Ureter (tissue), 1 donor: ENCODE measurements around the gene INKA1. TPM values are rescaled to one million over a fixed set of nuclear protein-coding genes. Genes with fewer than 3 reads are reported as not detected.
"Not testable (repeated sequence)": the region's sequence is repeated elsewhere in the genome, so short reads cannot be mapped to it uniquely, and the experiment has no call there.

ENCODE experiments used
- DNase-seq: peaks from one replicate; pipeline ENCODE4 v3.0.0-alpha.2; 2020; ENCODE audit warnings: low spot score
- total RNA-seq: library from RNA; stranded (reverse); gene quantifications from one replicate; pipeline ENCODE4 v1.2.4, GENCODE V29; 2023
- donor health status: DM: yes; HTN: yes; CAD: no.

The INKA1 gene
- total RNA-seq, 1 donor from 2014 or later: 13.8 TPM

GRCh38 chr3:49807431-49808114 is 4.5 kb downstream of the INKA1 start:
- DNase-seq: peak; percentile 65

DNA sequence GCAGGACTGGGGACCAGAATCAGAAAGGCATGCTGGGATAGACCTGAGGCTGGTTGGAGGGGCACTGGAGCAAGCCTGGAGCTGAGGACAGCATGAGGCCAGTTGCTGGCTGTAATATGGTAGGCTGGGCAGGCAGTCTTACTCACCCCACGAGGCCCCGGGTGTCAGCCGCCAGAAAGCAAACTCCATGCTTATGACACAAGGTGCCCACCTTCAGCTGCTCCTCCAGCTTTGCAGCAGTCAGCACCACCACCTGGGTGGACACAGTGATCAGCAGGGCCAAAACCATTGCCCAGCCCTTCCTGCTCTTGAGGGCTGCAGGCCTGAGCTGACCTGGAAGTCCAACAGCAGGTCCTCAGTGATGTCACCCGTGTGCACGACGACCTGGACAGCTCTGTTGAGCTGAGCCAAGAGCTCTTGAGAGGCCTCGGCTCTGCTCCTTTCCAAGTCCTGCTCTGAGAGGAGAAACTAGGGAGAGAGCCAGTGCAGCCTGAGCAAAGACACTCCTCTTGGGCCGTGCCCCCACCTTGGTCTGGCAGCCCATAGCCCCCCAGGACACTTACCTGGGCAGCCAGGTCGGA is 9.9 kb downstream of the INKA1 start:
- DNase-seq: no peak

DNA sequence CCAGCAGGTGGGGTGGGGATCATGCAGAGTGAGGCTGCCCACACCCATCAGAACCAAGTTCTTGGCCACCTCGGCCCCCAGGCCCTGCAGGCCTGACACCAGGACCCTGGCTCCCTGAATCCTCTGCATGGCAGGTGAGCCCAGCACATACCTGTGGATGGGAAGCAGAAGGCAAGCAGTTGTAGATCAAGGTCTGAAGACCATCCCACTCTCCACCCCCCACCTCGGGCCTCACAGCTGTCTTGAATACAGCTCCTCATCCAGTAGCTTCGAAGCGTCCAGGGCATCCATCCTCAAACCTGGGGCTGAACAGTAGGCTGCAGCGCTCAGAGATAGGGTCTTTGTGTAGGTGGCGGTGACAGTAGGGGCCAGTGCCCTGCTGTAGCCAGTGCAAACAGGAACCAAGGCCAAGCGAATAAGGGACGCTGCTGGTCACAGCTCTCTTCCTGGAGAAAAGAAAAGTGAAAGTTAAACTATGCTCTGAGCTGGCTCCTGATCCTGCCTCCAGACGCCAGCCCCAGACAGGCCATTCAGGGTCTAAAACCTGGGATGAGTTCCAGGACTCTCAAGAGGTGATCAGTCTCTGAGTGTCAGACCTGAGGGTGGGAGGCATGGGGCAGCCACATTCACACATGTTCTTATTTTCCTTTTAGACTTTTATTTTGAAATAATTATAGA is 10.6 kb downstream of the INKA1 start, which contains the start of gene UBA7:
Gene UBA7 (minus strand): TSS at position 457 of the 678 bp plus-strand sequence. CDS start 166 bp downstream, at position 291.
- DNase-seq: peak; percentile 65

DNA sequence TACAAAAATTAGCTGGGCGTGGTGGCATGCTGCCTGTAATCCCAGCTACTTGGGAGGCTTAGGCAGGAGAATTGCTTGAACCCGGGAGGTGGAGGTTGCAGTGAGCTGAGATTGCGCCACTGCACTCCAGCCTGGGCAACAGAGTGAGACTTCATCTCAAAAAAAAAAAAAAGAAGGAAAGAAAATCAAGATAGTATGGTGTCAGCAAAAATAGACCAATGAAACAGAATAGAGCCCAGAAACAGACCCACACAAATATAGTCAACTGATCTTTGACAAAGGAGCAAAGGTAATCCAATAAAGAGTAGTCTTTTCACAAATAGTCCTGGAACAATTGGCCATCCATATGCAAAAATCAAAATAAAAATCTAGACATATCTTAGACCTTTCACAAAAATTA is 20.1 kb downstream of the INKA1 start:
- DNase-seq: not testable (repeated sequence)

GRCh38 chr3:49826016-49826415 is 23.0 kb downstream of the INKA1 start:
- DNase-seq: no peak

GRCh38 chr3:49831341-49831740 is 28.3 kb downstream of the INKA1 start:
- DNase-seq: no peak

DNA sequence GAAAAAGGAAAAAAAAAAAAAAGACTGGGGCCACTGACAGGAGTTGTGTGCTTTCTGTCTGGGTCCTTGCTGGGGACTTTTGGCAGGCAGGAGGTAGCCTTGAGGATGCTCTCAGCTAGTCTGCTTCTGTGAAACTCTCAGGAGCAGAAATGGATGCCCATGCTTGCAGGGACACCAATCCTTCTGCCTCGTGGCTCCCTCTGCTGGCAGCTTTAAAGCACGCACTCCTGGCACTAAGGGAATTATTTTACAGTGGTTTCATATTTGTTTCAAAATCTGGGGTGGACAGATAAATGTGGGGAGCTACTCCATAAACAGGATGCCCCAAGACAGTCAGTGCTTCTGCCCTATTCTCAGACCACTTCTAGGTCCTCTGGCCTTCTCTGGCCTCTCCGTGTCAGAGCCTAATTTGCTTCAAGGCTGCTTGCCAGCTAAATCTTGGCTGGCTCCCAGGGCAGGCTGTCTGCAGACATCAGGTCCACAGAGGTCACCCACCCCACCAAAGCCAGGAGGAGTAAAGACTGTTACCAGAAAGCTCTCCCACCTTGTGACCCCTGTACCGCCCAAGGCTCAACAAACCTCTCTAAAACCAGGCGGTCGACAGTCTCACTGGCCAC is 36.2 kb downstream of the INKA1 start:
- peak; percentile 87 for DNase-seq

DNA sequence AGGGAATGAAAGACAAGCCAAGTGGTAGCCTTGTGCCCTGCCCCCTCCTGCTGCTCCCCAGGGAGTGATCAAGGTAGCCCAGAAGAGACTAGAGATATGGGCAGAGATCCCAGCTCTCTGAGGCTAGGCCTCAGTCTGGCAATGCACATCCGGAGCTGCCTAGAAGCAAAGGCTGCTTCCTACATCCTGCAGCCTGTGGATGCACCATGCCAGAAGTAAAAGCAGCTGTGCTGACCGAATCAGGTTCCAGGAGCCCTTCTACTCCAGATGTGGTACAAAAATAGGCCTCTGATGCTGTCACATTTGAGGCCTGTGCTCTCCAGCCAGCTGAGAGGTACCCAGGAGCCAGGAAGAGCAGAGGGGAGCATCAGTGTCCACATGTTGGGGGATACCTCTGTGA is 37.3 kb downstream of the INKA1 start:
- DNase-seq: no peak

- no peak for DNase-seq
Observed at GRCh38 chr3:49841126-49841696, 38.1 kb downstream of the INKA1 start.

- DNase-seq: no peak
Observed at GRCh38 chr3:49841806-49842205, 38.7 kb downstream of the INKA1 start.

DNA sequence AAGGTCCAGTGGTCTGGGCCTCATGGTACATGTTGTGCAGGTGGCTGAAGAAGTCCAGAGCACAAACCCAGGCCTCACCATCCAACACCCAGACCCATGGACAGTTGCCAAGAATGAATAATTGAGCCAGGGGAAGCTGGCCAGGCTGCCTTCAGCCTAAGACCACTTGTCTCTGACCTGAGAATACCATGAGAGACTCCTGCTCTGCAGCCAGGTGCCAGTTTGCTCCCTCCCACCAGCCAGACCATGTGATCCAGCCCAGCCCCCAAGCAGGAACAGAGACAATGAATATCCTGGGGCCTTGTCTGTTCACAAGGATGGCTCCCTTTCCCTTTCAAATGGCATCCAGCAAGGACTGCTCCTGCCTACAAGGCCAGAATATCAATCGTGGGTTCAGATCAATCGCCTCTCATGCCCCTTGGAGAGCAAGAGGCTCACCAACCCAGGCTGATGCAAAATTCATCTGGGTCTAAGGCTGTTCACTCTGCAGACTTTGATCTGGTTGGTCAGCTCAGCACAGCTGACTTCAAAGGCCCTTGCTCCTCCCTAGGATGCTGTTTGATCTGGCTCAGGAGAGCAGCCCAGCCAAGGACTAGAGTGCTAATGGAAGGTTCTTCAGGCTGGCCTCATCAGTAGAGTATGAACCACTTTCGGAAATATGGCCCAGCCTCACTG is 39.9 kb downstream of the INKA1 start:
- no peak for DNase-seq

DNA sequence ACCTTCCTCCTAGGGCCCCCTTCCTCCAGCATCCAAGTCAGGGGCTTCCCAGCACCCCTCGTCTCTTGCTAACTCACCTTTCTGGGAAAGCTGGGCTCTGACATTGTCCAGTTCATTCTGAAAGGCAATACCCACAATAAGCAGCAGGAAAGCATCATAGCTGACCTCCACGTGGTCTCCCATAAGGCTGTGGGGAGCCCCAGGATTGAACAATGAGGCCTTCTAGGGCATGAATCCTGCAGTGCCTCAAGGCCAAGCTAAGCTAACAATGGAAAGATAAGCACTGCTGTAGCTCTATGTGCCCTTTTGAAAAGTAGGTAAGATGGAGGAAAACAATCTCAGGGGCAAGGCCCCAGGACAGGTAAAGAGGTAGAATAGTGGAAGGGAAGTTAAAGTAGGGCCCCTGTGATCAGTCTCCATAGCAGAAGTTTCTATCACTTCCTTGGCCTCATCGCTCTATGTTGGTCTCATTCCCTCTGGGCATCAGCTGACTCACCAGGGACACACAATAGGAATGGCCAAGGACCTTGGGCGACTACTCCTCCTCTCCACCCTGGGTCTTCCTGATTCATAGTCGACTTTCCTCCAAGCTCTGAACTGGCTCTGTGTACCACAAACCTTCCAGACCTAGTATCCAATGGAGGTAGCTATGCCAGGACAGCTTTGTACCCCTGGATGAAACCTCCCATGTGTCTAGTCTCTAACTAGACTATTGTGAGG is 41.6 kb downstream of the INKA1 start:
- DNase-seq: no peak

GRCh38 chr3:49845694-49846093 is 42.6 kb downstream of the INKA1 start:
- no peak for DNase-seq

Other genes with a start within 250 kb of the INKA1 start
- 2.4 TPM for gene BSN, start 248.8 kb upstream of the INKA1 start, total RNA-seq
- gene APEH, start 128.9 kb upstream of the INKA1 start, total RNA-seq: 152 TPM
- gene MST1, start 113.8 kb upstream of the INKA1 start, total RNA-seq: 16.6 TPM
- 52.8 TPM for gene RNF123, start 113.7 kb upstream of the INKA1 start, total RNA-seq
- gene AMIGO3, start 83.6 kb upstream of the INKA1 start, total RNA-seq: not detected
- 47.2 TPM for gene GMPPB, start 79.3 kb upstream of the INKA1 start, total RNA-seq
- gene IP6K1, start 16.7 kb upstream of the INKA1 start, total RNA-seq: 32.0 TPM
- gene CDHR4, start 3.4 kb upstream of the INKA1 start, total RNA-seq: 0.62 TPM
- gene UBA7, start 10.7 kb downstream of the INKA1 start, total RNA-seq: 162 TPM
- 2.0 TPM for gene TRAIP, start 53.3 kb downstream of the INKA1 start, total RNA-seq
- gene CAMKV, start 66.6 kb downstream of the INKA1 start, total RNA-seq: not detected
- gene MST1R, start 100.6 kb downstream of the INKA1 start, total RNA-seq: 39.2 TPM
- 11.8 TPM for gene MON1A, start 126.5 kb downstream of the INKA1 start, total RNA-seq
- 130 TPM for gene RBM6, start 136.9 kb downstream of the INKA1 start, total RNA-seq